Mucosa of descending colon (tissue), 3 donors: ENCODE measurements around the gene ZSCAN18. TPM values are rescaled to one million over a fixed set of nuclear protein-coding genes. Genes with fewer than 3 reads are reported as not detected.
A peak's percentile ranks its signal among the peaks of the same experiment; 100 is the strongest.
"Not testable (repeated sequence)": the region's sequence is repeated elsewhere in the genome, so short reads cannot be mapped to it uniquely, and the experiment has no call there.

Source experiments
- ATAC-seq: fragments of 200-7000 bp; cut with Tn5 transposase; one replicate; pipeline ENCODE4 v1.9.1; 2020; ENCODE audit warnings: mild to moderate bottlenecking, moderate library complexity
- DNase-seq, 3 donors: peaks; one replicate each; pipeline ENCODE4 v3.0.0-alpha.2; 2020
- H3K36me3 ChIP-seq: fragments of 200-600 bp; one replicate; pipeline ENCODE4 v1.8.0; 2021; ENCODE audit warnings: low read depth, mild to moderate bottlenecking
- H3K4me1 ChIP-seq: fragments of 200-600 bp; one replicate; pipeline ENCODE4 v1.8.0; 2021; ENCODE audit warnings: low read depth, mild to moderate bottlenecking
- H3K4me3 ChIP-seq: fragments of 200-600 bp; one replicate; pipeline ENCODE4 v1.8.0; 2021; ENCODE audit warnings: mild to moderate bottlenecking
- H3K9me3 ChIP-seq: fragments of 200-600 bp; one replicate; pipeline ENCODE4 v1.8.0; 2021; ENCODE audit warnings: mild to moderate bottlenecking
- CTCF ChIP-seq: fragments of 200-600 bp; IDR thresholded peaks from one replicate; pipeline ENCODE4 v1.8.0; 2022; ENCODE audit warnings: antibody characterized with exemption, mild to moderate bottlenecking
- intact Hi-C, 2 donors: fragments of 100-400 bp; cut with DNase I in 1 of 2; cut with micrococcal nuclease in 1 of 2; formaldehyde crosslinking; loops; one replicate each; pipeline versions ENCODE4 v1.11.0 to v1.11.1; 2022; cut with DNase I, micrococcal nuclease
- long read RNA-seq, 2 donors: library from polyadenylated mRNA; unstranded; transcript quantifications; one replicate each; pipeline ENCODE4 v2.0.0, GENCODE V29; 2019 to 2021
- total RNA-seq, 3 donors: library from RNA; stranded (reverse); fragmentation: NEBNext Ultra II Directional in 2 of 3; extraction: Animal tissue kit (Norgen Biotek cat#: 25700) in 2 of 3; gene quantifications; one replicate each; pipeline versions ENCODE4 v1.2.1 to v1.2.4, GENCODE V29; 2021 to 2023
- donor health status: DM: no; HTN: no; CAD: no; lungs with moderate emphysema.
- donor health status: DM: no; HTN: no; CAD: no.
- donor health status: DM: no; HTN: yes; CAD: no.

ZSCAN18 gene
- total RNA-seq, result 10 to 100 TPM; 17.9 to 69.5 (median 23.0) TPM
- long read RNA-seq, donor 1, transcript ZSCAN18-217 (7 exons, 2,190 nt), result major isoform, 67 of 127 reads
- long read RNA-seq, donor 1, partial matches to known transcripts, result 8 of 127 reads
- long read RNA-seq, donor 1, other reads (novel, unspliced or antisense), result 46 of 127 reads
- long read RNA-seq, donor 2, partial matches to known transcripts, result 1 of 2 reads
- long read RNA-seq, donor 2, other reads (novel, unspliced or antisense), result 0 of 2 reads

DNA sequence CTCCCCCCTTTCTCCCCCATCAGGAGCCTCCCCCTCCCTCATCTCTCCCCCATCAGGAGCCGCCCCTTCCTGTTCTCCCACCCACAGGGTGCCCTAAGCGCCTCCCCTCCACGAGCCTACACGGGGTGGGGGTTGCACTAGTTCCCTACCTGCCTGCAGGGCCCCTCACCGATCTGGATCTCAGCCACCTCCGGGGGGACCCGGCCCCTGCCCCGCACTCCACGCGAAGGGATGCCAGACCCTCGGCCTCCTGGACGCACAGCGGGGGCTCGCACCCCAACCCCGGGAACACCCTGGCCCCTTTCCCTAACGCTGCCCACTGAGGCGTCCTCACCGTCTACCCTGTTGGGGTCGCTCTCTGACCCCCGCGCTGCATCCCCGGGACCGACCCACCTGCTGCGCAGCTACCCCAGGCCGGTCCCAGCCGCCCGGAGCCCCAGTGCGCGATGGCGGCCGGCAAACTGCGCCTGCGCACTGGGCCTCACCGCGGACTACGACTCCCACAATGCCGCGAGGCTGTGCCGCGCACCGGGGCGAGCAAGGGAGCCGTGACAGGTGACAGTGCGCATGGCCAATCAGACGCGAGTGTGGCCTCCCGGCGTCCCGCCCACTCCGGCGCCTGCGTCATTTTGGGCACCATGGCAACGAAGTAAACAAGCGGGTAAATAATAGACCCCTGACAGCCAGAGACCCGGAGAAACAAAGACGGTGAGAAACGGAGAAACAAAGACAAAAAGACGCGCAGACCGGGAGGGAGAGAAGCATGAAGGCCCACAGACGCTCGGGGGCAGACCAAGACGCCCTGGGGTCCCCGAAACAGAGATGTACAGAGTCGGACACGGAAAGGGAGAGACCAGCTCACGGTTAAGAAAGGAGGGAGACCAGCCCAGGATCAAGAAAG, at the start of gene ZSCAN18:
TSS of gene ZSCAN18 (minus strand) at position 451 of the 901 bp plus-strand sequence. CDS start 7,964 bp downstream, outside the sequence.
- peak within 1 kb of the TSS; percentile 78 for H3K4me3 ChIP-seq
- peaks cover 7% of the 10 kb centered on the region for H3K4me1 ChIP-seq
- DNase-seq (peak; percentile 96 to 97 (median 96)), ATAC-seq (peak; percentile 100)
- intact Hi-C loops, result no loop called here
- peaks cover 32% of the 10 kb centered on the region for H3K9me3 ChIP-seq
- TF ChIP-seq CTCF, result no peak
- H3K36me3 ChIP-seq, result no peaks in the 10 kb centered on the region

DNA sequence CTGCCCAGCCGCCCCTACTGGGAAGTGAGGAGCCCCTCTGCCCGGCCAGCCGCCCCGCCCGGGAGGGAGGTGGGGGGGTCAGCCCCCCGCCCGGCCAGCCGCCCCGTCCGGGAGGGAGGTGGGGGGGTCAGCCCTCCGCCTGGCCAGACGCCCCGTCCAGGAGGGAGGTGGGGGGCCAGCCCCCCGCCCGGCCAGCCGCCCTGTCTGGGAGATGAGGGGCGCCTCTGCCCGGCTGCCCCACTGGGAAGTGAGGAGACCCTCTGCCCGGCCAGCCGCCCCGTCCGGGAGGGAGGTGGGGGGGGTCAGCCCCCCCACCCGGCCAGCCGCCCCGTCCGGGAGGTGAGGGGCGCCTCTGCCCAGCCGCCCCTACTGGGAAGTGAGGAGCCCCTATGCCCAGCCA, 49.4 kb upstream of the ZSCAN18 start:
- H3K9me3 ChIP-seq, result peaks cover 48% of the 10 kb centered on the region
- H3K36me3 ChIP-seq, H3K4me3 ChIP-seq, intact Hi-C loops, DNase-seq, ATAC-seq, H3K4me1 ChIP-seq: not testable (repeated sequence)

DNA sequence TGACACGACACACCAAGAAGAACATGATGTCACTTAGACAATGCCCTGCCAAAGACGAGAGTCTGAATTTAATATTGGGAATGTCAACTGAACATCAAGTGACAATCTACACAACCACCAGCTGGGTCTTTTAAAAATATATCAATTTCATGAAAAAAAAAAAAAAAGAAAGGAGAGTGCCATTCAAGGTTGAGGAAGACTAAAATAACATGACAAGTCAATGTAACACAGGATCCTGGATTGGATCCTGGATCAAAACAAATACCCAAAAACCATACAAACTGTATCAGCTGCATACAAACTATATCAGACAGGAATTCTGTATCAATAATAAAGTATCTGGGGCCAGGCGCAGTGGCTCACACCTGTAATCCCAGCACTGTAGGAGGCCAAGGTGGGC, 47.8 kb upstream of the ZSCAN18 start:
- ATAC-seq (no peak), DNase-seq (no peak)
- Histone ChIP-seq H3K4me3 (no peak overlapping the region), H3K4me1 (no peaks in the 10 kb centered on the region), H3K36me3 (peaks cover 5% of the 10 kb centered on the region), H3K9me3 (peaks cover 64% of the 10 kb centered on the region)
- intact Hi-C loops, result no loop called here
- TF ChIP-seq CTCF, result no peak

GRCh38 chr19:58134244-58134643, 36.2 kb upstream of the ZSCAN18 start:
- Histone ChIP-seq H3K4me1 (no peaks in the 10 kb centered on the region), H3K4me3 (no peak overlapping the region), H3K36me3 (peaks cover 11% of the 10 kb centered on the region), H3K9me3 (peaks cover 100% of the 10 kb centered on the region)
- ATAC-seq (no peak), DNase-seq (no peak)
- intact Hi-C loops, result no loop called here
- no peak for TF ChIP-seq CTCF

GRCh38 chr19:58129284-58129683, 31.3 kb upstream of the ZSCAN18 start:
- no peak for ATAC-seq
- Histone ChIP-seq H3K9me3 (peaks cover 100% of the 10 kb centered on the region), H3K36me3 (peaks cover 15% of the 10 kb centered on the region)

More at GRCh38 chr19:58129284-58129683, 31.3 kb upstream of the ZSCAN18 start:
- no peak for DNase-seq
- TF ChIP-seq CTCF, result no peak
- intact Hi-C loops, result no loop called here
- Histone ChIP-seq H3K4me3 (no peak overlapping the region), H3K4me1 (no peaks in the 10 kb centered on the region)
